CD4-positive, alpha-beta T cell treated with Interleukin-15 for 1 hour (primary cell): Measurements from ENCODE around the gene KIFAP3.
"Not testable (repeated sequence)": the region's sequence is repeated elsewhere in the genome, so short reads cannot be mapped to it uniquely, and the experiment has no call there.

Experiments
- DNase-seq: peaks from one replicate; pipeline ENCODE4 v3.0.0-alpha.2; 2020

The KIFAP3 gene

GRCh38 chr1:169968174-169968573 lies 106.3 kb downstream of the KIFAP3 start:
- no peak for DNase-seq

DNA sequence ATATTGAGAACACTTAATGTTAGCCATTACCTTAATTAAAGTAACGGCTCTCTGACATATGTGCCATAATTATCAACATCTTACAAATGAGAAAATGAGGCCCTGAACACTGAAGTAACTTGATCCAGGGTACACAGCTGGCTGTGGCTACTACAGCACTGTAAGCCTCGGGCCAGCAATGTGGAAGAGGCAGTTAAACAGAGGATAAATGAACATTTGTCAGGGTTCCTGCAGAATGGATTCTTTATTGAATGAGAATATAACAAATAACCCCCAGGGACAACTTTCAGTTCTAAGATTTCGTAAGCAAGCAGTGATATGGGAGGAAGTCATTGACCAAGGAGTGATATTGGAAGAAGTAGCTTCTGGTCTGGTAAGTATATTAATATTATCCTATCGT lies 110.3 kb downstream of the KIFAP3 start:
- DNase-seq, result no peak

- DNase-seq, result no peak
Measured at GRCh38 chr1:169959686-169960085, 114.8 kb downstream of the KIFAP3 start.

- no peak for DNase-seq
Measured at GRCh38 chr1:169958987-169959386, 115.5 kb downstream of the KIFAP3 start.

DNA sequence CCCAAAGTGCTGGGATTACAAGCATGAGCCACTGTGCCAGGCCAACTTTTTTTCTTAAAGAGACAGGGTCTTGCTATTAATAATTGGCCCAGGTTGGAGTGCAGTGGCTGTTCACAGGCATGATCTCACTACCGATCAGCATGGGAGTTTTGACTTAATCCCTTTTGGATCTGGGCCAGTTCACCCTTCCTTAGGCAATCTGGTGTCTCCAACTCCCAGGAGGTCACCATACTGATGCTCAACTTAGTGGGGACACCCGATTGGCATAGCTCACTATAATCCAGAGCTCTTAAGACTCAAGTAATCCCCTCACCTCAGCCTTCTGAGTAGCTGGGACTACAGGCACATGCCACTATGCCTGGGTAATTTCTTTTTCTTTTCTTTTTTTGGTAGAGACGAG lies 116.6 kb downstream of the KIFAP3 start:
- no peak for DNase-seq

GRCh38 chr1:169951108-169951507 lies 123.4 kb downstream of the KIFAP3 start:
- DNase-seq, result no peak

- no peak for DNase-seq
Measured at GRCh38 chr1:169949139-169949538, 125.4 kb downstream of the KIFAP3 start.

GRCh38 chr1:169946206-169946605 lies 128.3 kb downstream of the KIFAP3 start:
- DNase-seq, result no peak

DNA sequence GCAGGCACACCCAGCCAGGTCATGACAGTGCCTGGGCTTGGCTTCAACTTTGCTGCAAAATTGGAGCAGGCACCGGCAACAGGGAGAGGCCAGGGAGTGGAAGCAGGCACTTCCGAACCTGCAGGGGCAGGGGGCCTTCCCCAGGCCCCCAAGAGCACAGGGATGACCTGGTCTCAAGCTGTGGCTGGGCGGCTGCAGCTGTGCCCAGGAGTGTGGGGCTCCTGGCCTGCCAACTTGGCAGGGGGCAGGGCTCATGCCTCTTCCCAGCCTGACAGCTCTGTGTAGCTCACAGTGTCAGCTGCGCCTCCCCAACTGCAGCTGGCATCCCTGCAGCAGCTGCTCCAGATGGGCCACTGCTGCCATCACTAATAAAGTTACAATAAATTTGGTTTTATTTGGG lies 129.3 kb downstream of the KIFAP3 start:
- DNase-seq, result no peak

DNA sequence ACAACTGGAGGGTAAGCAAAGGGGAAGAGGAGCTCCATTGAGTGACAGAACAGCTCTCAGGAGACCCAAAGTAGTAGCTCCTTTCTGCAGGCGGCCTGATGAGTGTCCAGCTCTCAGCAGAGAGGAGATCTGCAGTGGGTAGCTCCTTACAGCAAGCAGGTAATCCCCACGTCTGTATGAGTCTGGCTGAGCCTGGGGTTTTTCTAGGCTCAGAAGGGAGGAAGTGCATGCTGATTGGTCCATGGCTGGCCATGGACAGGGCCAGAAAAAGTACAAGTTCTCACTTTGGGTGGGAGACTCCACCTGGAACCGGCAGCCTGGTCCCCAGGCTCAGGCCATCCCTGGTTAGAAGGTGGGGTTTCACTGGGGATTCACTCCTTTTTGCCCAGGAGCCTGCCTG lies 129.9 kb downstream of the KIFAP3 start:
- DNase-seq, result no peak

DNA sequence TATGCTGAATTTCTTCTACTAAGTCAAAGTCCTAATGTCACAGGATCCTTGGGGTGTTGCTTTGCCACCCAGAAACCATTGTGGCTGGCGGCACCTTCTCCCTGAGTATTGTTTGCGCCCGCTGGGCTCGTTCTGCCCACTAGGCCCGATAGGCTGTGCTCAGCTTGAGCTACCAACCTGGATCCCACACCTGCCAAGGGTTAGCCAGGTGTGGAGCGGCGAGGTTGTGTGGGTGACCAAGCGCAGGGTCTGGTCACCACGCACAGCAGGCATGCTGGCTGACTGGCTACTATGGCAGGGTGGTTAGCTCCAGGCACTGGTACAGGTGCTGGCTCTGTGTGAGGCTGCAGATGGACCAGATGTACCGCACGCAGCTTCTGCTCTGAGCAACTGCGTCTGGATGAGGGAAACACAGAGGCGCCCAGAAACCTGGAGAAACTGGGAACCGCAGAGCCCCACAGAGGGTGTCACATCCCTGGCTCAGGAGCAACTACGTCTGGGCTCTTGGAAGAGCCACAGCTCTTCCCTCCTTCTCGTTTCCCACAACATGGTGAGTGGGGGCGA lies 130.4 kb downstream of the KIFAP3 start:
- no peak for DNase-seq

DNA sequence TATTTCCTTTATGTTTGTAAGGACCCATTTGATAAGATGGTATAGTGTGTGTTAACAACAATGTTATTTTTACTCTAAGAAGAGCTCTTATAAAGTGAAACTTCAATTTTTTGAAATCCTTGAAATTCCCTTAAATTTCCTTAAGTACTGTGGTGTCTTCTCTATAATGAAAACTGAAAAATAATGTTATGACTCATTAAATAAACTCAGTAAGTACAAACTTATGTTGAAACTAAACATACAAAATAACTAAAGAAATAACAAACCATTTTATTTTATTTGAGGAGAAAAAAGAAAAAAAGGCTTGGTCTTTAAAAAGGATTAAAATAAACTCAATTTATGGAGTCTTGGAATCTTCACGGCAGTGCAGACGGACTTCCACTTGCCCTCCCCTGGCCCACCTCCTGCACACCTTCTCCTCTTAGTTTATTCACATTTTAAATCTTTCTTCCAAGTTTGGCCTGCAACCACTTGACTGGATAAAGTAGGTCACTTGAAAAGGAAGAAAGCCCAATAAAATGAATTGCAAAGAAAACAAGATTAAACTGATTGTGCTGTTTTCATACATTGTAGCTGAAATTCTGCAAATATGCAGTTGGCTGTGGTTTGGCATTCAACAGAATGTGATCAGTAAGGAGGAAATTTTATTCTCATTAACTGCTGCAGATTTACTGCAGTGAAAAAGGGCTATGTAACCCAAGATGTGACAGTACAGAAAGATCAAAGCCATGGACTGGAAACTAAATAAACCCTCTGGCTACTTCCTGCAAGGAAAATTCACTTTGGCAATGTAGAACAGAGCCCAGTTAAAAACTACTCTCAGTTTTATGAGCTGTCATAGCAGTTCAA lies 132.3 kb downstream of the KIFAP3 start:
- DNase-seq, result no peak

DNA sequence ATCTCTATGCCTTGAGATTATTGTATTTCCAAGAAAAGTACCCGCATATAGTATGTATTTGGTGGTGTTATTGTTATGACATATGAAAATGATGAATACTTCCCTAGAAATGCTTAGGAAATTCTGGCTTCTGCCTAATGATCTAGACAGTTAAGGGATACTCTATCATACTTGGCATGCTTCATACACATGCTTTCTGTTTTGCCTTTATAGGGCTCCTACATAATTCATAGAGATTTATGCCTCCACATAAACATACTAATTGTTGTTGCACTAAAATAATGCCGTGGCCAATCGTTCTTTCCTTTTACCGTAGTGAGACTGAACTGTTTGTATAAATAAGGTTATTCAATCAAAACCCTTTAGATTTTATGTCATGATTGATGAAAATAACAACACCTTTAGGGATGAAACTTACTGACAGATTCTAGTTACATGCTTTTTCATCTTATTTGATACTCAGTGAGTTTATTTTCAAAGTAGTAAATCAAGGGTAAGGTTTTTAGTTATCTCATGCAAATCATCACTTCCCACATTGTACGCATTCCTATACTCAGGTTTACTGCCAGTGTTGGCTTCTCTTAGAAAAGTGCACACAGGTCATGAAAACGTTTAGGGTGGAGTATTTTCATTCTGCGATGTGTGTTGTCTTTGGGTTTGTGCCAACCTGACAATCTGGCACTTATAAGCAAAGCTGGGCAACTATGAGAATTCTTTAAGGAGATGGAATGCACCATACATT lies 140.3 kb downstream of the KIFAP3 start:
- no peak for DNase-seq

- no peak for DNase-seq
Measured at GRCh38 chr1:169931795-169932231, 142.7 kb downstream of the KIFAP3 start.

GRCh38 chr1:169929210-169929526 lies 145.3 kb downstream of the KIFAP3 start:
- no peak for DNase-seq

GRCh38 chr1:169928438-169929209 lies 145.9 kb downstream of the KIFAP3 start:
- no peak for DNase-seq

DNA sequence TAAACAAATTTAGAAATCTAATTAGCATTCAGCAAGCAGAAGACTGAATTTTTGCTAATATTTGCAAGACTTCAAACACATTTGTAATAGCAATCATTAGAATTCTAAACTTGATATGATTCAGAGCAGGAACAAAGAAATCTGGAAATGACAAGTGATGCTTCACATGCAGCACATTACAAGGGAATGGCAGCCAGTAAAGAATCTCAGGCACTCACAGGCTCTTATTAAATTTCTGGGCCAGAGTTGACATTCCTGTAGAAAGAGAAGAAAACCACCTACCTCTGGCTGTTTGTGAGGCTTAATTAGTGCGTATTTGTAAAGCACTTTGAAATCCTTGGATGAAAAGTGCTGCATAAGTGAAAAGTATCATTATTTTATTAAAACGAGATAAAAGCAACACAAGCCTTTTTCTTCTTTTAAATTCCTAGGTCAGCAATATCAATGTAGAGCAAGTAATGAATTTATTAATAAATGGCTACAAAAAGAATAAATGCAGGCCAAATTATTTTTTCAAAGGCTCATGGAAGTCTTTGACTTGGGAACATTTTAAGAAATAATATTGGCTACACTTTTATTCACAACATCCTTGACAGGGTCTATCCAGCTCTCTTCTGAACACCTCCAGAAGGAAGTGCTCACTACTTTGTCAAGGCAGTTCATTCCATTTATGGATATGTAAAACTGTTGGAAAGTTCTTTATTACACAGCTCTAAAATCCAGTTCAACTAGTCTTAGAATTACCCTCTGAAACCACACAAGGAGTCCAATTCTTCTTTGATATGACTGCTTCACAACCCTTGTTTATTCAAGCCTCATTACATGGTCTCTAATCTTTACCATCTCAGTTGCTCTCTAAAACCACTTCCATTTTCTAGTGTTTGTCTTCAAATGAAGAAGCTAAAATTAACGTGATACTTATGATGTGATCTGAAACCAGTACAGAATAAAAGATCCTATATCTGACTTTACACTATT lies 148.7 kb downstream of the KIFAP3 start:
- no peak for DNase-seq

DNA sequence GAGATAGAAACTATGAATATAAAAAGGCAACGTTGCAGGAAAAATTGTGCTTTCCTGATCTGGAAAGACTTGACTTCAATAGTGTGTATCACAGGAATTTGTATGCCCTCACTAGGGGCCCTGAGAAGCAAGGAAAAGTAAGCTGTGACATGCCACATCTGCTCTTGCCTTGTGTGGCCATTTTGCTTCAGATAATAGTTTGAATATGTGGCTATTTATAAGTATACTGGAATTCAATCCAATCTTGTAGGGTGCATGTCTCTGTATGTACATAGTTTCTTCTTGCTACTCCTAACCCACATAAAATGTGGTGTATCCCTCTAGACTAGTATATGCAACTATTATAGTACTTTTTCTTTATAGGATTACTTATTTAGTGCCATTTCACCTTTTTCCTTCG lies 149.7 kb downstream of the KIFAP3 start:
- DNase-seq, result no peak

- no peak for DNase-seq
Measured at GRCh38 chr1:169924063-169924462, 150.4 kb downstream of the KIFAP3 start.

- DNase-seq, result no peak
Measured at GRCh38 chr1:169921080-169921479, 153.4 kb downstream of the KIFAP3 start.

- DNase-seq, result no peak
Measured at GRCh38 chr1:169918927-169919326, 155.6 kb downstream of the KIFAP3 start.

DNA sequence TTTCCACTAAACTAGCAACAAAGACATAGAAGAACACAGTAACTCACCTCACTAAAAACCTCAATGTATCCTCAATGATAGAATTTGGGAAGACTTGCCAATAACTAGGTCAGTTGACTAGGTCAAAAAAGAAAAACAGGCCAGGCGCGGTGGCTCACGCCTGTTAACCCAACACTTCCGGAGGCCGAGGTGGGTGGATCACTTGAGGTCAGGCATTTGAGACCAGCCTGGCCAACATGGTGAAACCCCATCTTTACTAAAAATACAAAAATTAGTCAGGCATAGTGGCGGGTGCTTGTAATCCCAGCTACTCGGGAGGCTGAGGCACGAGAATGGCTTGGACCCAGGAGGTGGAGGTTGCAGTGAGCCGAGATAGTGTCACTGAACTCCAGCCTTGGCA lies 156.3 kb downstream of the KIFAP3 start:
- DNase-seq, result not testable (repeated sequence)
